NCI-H82 (cell line): Measurements from ENCODE around the gene SERPINB12.
A peak's percentile ranks its signal among the peaks of the same experiment; 100 is the strongest.

Experiments used
- DNase-seq: peaks from one replicate; lab custom pipeline; 2025; lab: John Stamatoyannopoulos, UW

Gene SERPINB12

GRCh38 chr18:63542069-63542468, at the start of gene SERPINB12:
Gene SERPINB12 (plus strand): TSS chr18:63542369. CDS start chr18:63556160, 13,791 bp downstream.
- no peak for DNase-seq

GRCh38 chr18:63492851-63493250, 49.3 kb upstream of the SERPINB12 start:
- no peak for DNase-seq

- DNase-seq, result no peak
Measured at GRCh38 chr18:63495675-63496074, 46.5 kb upstream of the SERPINB12 start.

GRCh38 chr18:63505566-63506335, 36.4 kb upstream of the SERPINB12 start:
- peak; percentile 40 for DNase-seq

- no peak for DNase-seq
Measured at GRCh38 chr18:63506336-63506646, 35.9 kb upstream of the SERPINB12 start.

- DNase-seq, result no peak
Measured at GRCh38 chr18:63508596-63508995, 33.6 kb upstream of the SERPINB12 start.

GRCh38 chr18:63511285-63511684, 30.9 kb upstream of the SERPINB12 start:
- peak; percentile 80 for DNase-seq

- no peak for DNase-seq
Measured at GRCh38 chr18:63514326-63514725, 27.8 kb upstream of the SERPINB12 start.

- peak; percentile 9 for DNase-seq
Measured at GRCh38 chr18:63514888-63515678, 27.1 kb upstream of the SERPINB12 start.

GRCh38 chr18:63515801-63516200, 26.4 kb upstream of the SERPINB12 start:
- no peak for DNase-seq

- DNase-seq, result peak; percentile 93
Measured at GRCh38 chr18:63518178-63519012, 23.8 kb upstream of the SERPINB12 start.

GRCh38 chr18:63520053-63520685, 22.0 kb upstream of the SERPINB12 start:
- DNase-seq, result no peak

GRCh38 chr18:63523660-63524059, 18.5 kb upstream of the SERPINB12 start:
- peak; percentile 3 for DNase-seq

- no peak for DNase-seq
Measured at GRCh38 chr18:63527251-63527650, 14.9 kb upstream of the SERPINB12 start.

- DNase-seq, result no peak
Measured at GRCh38 chr18:63528863-63529492, 13.2 kb upstream of the SERPINB12 start.

GRCh38 chr18:63532471-63532870, 9.7 kb upstream of the SERPINB12 start:
- no peak for DNase-seq

- DNase-seq, result no peak
Measured at GRCh38 chr18:63534615-63535014, 7.6 kb upstream of the SERPINB12 start.

GRCh38 chr18:63539904-63540510, 2.2 kb upstream of the SERPINB12 start:
- DNase-seq, result no peak

GRCh38 chr18:63544017-63544416, 1.8 kb downstream of the SERPINB12 start:
- no peak for DNase-seq

- no peak for DNase-seq
Measured at GRCh38 chr18:63545000-63545399, 2.8 kb downstream of the SERPINB12 start.

- no peak for DNase-seq
Measured at GRCh38 chr18:63550068-63550467, 7.9 kb downstream of the SERPINB12 start.
